VCaP (cell line): ENCODE results near the gene RNPEP.

Source experiments
- H3K27ac ChIP-seq: fragments of 450-650 bp; 2 replicates; pipeline ENCODE4 v1.5.1; 2017
- TF ChIP-seq, protein P1 (sequence below): fragments of 450-650 bp; conservative IDR thresholded peaks from 2 replicates; pipeline ENCODE4 v1.5.1; 2017; ENCODE audit warnings: mild to moderate bottlenecking, moderate library complexity

RNPEP gene

DNA sequence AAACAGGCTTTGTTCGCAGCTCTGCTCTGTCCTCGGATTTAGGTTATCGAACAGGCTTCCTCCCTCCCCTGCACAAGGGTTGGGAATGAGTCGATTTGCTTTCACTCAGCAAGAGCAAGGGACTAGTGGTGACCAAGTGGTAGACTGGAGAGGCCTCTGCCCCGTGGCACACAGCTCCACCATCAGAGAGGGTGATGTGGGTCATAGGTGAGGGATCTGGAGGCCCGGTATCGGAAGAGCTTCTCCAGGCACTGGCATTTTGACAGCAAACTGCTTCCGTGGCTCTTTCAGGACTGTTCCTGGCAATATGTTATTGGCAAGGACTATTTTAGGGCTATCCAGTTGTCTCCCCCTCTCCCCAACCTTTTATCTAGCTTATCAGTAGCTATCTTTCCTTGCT lies 24.9 kb downstream of the RNPEP start:
- H3K27ac ChIP-seq, result peak overlapping the region; percentile 93
- TF ChIP-seq, protein P1, sequence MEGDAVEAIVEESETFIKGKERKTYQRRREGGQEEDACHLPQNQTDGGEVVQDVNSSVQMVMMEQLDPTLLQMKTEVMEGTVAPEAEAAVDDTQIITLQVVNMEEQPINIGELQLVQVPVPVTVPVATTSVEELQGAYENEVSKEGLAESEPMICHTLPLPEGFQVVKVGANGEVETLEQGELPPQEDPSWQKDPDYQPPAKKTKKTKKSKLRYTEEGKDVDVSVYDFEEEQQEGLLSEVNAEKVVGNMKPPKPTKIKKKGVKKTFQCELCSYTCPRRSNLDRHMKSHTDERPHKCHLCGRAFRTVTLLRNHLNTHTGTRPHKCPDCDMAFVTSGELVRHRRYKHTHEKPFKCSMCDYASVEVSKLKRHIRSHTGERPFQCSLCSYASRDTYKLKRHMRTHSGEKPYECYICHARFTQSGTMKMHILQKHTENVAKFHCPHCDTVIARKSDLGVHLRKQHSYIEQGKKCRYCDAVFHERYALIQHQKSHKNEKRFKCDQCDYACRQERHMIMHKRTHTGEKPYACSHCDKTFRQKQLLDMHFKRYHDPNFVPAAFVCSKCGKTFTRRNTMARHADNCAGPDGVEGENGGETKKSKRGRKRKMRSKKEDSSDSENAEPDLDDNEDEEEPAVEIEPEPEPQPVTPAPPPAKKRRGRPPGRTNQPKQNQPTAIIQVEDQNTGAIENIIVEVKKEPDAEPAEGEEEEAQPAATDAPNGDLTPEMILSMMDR, result no peak

- H3K27ac ChIP-seq, result peak overlapping the region; percentile 93
- TF ChIP-seq, protein P1, result no peak
These were observed 25.5 kb downstream of the RNPEP start for GRCh38 chr1:202007805-202008489.

DNA sequence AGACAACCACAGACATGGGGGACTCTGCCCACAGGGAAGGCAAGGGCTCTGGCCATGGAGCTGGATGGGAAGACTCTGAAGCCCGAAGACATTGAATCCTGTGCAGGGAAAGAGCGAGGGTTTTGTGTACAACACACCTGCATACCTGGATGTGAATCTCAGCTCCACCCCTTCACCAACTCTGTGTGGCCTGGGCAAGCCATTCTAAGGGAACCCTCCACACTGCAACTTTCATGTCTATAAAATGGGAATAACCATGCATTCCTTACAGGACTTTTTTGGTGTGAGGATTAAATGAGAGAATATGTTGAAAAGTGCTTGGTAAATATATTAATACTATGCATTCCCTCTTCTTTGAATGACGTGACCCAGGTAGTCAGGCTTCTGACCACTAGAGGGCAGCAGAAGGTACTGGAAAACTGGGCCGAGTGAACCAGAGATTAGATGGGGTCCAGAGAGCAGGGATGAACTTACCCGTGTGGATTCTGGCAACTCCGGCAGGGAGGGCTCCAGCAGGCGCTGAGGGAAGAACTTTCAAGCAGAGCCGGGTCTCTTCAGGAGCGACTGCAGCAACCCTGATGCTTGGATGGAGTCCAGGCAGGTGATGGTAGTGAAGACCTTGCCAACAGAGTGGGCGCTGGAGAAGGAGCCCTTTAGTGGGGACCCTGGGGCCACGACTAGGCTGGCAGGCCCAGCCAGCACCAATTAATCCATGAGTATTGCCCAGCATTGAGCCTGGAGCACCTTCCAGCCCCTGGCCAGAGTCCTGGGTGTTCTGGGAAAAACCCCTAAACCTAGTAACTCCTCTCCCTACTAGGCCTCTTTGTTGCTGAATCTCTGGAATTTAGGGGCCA lies 27.1 kb downstream of the RNPEP start:
- H3K27ac ChIP-seq, result peak overlapping the region; percentile 93

GRCh38 chr1:202010180-202011015 lies 27.9 kb downstream of the RNPEP start, which contains the start of gene ELF3:
TSS of gene ELF3 (plus strand) at chr1:202010587. CDS start at chr1:202011137, 550 bp downstream.
- peak within 1 kb of the TSS; percentile 93 for H3K27ac ChIP-seq

More for the DNA sequence above, 27.1 kb downstream of the RNPEP start:
- TF ChIP-seq, protein P1, result peak; percentile 89

GRCh38 chr1:202011994-202012393 lies 29.5 kb downstream of the RNPEP start:
- TF ChIP-seq, protein P1, result no peak
- H3K27ac ChIP-seq, result peak overlapping the region; percentile 93

More at GRCh38 chr1:202010180-202011015, 27.9 kb downstream of the RNPEP start, which contains the start of gene ELF3:
- TF ChIP-seq, protein P1, result no peak

DNA sequence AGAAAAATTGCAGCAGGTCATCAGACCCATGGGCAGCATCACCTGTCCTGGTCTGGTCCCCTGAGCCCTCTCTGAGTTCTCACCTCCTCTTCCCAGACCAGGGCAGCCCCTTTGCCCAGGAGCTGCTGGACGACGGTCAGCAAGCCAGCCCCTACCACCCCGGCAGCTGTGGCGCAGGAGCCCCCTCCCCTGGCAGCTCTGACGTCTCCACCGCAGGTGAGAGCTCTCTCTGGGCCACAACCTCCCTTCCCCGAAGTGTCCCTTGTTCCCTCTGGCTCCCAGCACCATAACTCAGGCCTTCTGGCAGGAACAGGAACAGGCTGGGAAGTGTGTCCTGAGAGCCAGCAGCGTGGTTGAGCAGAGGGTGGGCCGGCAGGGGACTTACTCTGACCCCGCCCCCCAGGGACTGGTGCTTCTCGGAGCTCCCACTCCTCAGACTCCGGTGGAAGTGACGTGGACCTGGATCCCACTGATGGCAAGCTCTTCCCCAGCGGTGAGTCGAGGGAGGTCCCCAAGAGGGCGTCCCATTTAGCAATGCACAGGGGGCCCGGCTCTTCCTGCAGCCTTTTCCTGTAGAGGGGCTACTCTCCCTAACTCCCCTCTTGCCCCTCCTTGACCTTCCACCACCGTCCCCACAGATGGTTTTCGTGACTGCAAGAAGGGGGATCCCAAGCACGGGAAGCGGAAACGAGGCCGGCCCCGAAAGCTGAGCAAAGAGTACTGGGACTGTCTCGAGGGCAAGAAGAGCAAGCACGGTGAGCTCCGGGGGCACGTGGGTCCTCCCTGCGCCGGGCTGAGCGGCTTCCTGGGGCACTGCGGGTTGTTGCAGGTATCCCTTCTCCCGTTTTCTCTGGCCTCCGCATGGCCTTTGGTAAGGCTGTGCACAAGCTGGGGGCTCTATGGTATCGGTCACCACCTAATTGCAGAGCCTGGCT lies 30.4 kb downstream of the RNPEP start:
- TF ChIP-seq, protein P1, result no peak
- H3K27ac ChIP-seq, result peak overlapping the region; percentile 93; the same call in 1 of the 2 replicates
